ENCODE measurements around the gene USP33. TPM values are rescaled to one million over a fixed set of nuclear protein-coding genes. Genes with fewer than 3 reads are reported as not detected.
"Not testable (repeated sequence)": the region's sequence is repeated elsewhere in the genome, so short reads cannot be mapped to it uniquely, and the experiment has no call there.

Gene USP33
- total and polyA plus RNA-seq, 2 of the 13 experiments (the other 11 are each of a cell fraction or from before 2014, with no cell fraction given) = 32.0 to 49.1 TPM

DNA sequence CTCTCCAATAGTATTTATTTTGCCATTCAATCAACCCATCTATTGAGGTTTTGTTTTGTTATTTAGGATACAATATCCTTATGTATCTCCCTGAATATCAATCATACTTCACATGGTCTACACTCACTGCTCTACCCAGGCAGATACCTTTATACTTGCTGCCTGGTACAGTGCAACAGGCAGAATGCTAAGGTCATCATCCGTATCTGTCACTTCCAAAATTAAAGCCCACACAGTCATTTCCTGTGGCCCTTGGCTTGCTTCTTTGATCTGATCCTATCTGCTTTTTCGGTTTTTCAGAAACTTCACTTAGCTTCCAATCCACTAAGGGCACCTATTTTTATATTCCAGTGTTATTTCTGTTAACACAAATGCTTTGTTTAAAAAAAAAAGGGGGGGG is 54.9 kb downstream of the USP33 start:
- no peaks in the 10 kb centered on the region for H4K20me1 ChIP-seq (ENCODE audit: insufficient read depth, low read length)
- CTCF ChIA-PET (ENCODE audit: low intra/inter-chr PET ratio, low total read pairs) = no interaction called here
- H2AFZ ChIP-seq (ENCODE audit: low read length) = no peak overlapping the region
- POLR2A ChIA-PET = no interaction called here
- no peak overlapping the region for H3K27ac ChIP-seq (ENCODE audit: extremely low read length, insufficient read depth, low read length)
- no peak overlapping the region for H3K9ac ChIP-seq (ENCODE audit: insufficient read depth, low read depth, low read length)
- no peaks in the 10 kb centered on the region for H3K79me2 ChIP-seq (ENCODE audit: insufficient read depth, low read length)
- no peak overlapping the region for H3K4me3 ChIP-seq (replicated peaks in 1 of 3; ENCODE audit: insufficient read depth in 1 of 3, low read depth in 2 of 3, low read length in 3 of 3)
- no peaks in the 10 kb centered on the region for H3K9me3 ChIP-seq (ENCODE audit: low read length)
- no peaks in the 10 kb centered on the region for H3K27me3 ChIP-seq (ENCODE audit: control insufficient read depth in 1 of 2, insufficient read depth in 2 of 2, low read length in 2 of 2)
- no peak for ATAC-seq
- no TSS peak for BruUV-seq (replicated peaks)
- DNase-seq (ENCODE audit: low spot score) = no peak
- H3K4me1 ChIP-seq (ENCODE audit: insufficient read depth, low read length) = no peaks in the 10 kb centered on the region
- intact Hi-C loops (cut with micrococcal nuclease; ENCODE audit: unreplicated experiment) = no loop called here
- H3K4me2 ChIP-seq (ENCODE audit: low read depth, low read length) = no peak overlapping the region
- FAIRE-seq = no peak
- in situ Hi-C loops (cut with HindIII; ENCODE audit: extremely low pct_ligation_motif_present, low pct_unique_long_range_greater_than_20kb) = no loop called here
- 97% methylated on average over 2 of the region's 2 CpGs for WGBS (ENCODE audit: low lambda C conversion rate)
- peaks cover 0 to 8% of the 10 kb centered on the region in 2 experiments; a peak in 1 of 5 replicates for H3K36me3 ChIP-seq (replicated peaks in 1 of 2; ENCODE audit: control insufficient read depth in 1 of 2, insufficient read depth in 2 of 2, low read length in 2 of 2)
- TF ChIP-seq CC2D1A (CRISPR knock-in tag; IDR thresholded peaks at IDR 0.05) (no peak), EHMT2 (IDR thresholded peaks at IDR 0.05; ENCODE audit: borderline replicate concordance, low read depth, low read length) (no peak), KMT2B (CRISPR knock-in tag; IDR thresholded peaks at IDR 0.05) (no peak), BCL6 (CRISPR knock-in tag; IDR thresholded peaks at IDR 0.05) (no peak), SMARCE1 (IDR thresholded peaks at IDR 0.05; ENCODE audit: borderline replicate concordance) (no peak)
- TF ChIP-seq, protein P1, sequence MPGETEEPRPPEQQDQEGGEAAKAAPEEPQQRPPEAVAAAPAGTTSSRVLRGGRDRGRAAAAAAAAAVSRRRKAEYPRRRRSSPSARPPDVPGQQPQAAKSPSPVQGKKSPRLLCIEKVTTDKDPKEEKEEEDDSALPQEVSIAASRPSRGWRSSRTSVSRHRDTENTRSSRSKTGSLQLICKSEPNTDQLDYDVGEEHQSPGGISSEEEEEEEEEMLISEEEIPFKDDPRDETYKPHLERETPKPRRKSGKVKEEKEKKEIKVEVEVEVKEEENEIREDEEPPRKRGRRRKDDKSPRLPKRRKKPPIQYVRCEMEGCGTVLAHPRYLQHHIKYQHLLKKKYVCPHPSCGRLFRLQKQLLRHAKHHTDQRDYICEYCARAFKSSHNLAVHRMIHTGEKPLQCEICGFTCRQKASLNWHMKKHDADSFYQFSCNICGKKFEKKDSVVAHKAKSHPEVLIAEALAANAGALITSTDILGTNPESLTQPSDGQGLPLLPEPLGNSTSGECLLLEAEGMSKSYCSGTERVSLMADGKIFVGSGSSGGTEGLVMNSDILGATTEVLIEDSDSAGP (CRISPR knock-in tag; IDR thresholded peaks at IDR 0.05; ENCODE audit: borderline replicate concordance) = no peak

DNA sequence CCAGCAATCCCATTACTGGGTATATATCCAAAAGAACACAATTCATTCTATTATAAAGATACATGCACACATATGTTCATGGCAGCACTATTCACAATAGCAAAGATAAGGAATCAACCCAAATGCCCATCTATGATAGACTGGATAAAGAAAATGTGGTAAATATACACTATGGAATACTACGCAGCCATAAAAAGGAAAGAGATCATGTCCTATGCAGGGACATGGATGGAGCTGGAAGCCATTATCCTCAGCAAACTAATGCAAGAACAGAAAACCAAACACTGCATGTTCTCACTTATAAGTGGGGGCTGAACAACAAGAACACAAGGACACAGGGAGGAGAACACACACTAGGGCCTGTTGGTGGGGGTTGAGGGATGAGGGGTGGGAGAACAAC is 60.0 kb downstream of the USP33 start:
- WGBS (ENCODE audit: low lambda C conversion rate) = 100% methylated on average over 1 of the region's 1 CpG
- H3K4me1 ChIP-seq (ENCODE audit: insufficient read depth, low read length); H3K79me2 ChIP-seq (ENCODE audit: insufficient read depth, low read length); CTCF ChIA-PET (ENCODE audit: low intra/inter-chr PET ratio, low total read pairs); intact Hi-C loops (cut with micrococcal nuclease; ENCODE audit: unreplicated experiment); H3K4me2 ChIP-seq (ENCODE audit: low read depth, low read length); H2AFZ ChIP-seq (ENCODE audit: low read length); H4K20me1 ChIP-seq (ENCODE audit: insufficient read depth, low read length); H3K27me3 ChIP-seq (ENCODE audit: control insufficient read depth in 1 of 2, insufficient read depth in 2 of 2, low read length in 2 of 2); in situ Hi-C loops (cut with HindIII; ENCODE audit: extremely low pct_ligation_motif_present, low pct_unique_long_range_greater_than_20kb); POLR2A ChIA-PET; H3K36me3 ChIP-seq (replicated peaks in 1 of 2; ENCODE audit: control insufficient read depth in 1 of 2, insufficient read depth in 2 of 2, low read length in 2 of 2); H3K4me3 ChIP-seq (replicated peaks in 1 of 3; ENCODE audit: insufficient read depth in 1 of 3, low read depth in 2 of 3, low read length in 3 of 3); BruUV-seq (replicated peaks); H3K9me3 ChIP-seq (ENCODE audit: low read length); FAIRE-seq; ATAC-seq; DNase-seq (ENCODE audit: low spot score); H3K9ac ChIP-seq (ENCODE audit: insufficient read depth, low read depth, low read length); H3K27ac ChIP-seq (ENCODE audit: extremely low read length, insufficient read depth, low read length): not testable (repeated sequence)
